SKM-1 treated with dmso at 0.1 percent for 144 hours (cell line): ENCODE data around the gene IGF2BP1.
"Not testable (repeated sequence)": the region's sequence is repeated elsewhere in the genome, so short reads cannot be mapped to it uniquely, and the experiment has no call there.

Experiments used
- DNase-seq: peaks from one replicate; lab custom pipeline; 2025; ENCODE audit not compliant: unreplicated experiment; lab: John Stamatoyannopoulos, UW

The IGF2BP1 gene

GRCh38 chr17:49049265-49049664 lies 52.1 kb downstream of the IGF2BP1 start:
- no peak for DNase-seq

GRCh38 chr17:49050611-49051010 lies 53.4 kb downstream of the IGF2BP1 start:
- no peak for DNase-seq

- DNase-seq: no peak
Measured at GRCh38 chr17:49051269-49051668, 54.1 kb downstream of the IGF2BP1 start.

- DNase-seq: no peak
Measured at GRCh38 chr17:49053171-49053829, 56.1 kb downstream of the IGF2BP1 start.

GRCh38 chr17:49054342-49055092 lies 57.3 kb downstream of the IGF2BP1 start:
- DNase-seq: no peak

GRCh38 chr17:49055181-49055927 lies 58.2 kb downstream of the IGF2BP1 start:
- no peak for DNase-seq

- DNase-seq: no peak
Measured at GRCh38 chr17:49061524-49061943, 64.3 kb downstream of the IGF2BP1 start.

GRCh38 chr17:49063652-49064051 lies 66.5 kb downstream of the IGF2BP1 start:
- DNase-seq: no peak

GRCh38 chr17:49067163-49067562 lies 70.0 kb downstream of the IGF2BP1 start:
- DNase-seq: no peak

- no peak for DNase-seq
Measured at GRCh38 chr17:49069585-49070273, 72.5 kb downstream of the IGF2BP1 start.

GRCh38 chr17:49071106-49071505 lies 73.9 kb downstream of the IGF2BP1 start:
- DNase-seq: peak; percentile 41

GRCh38 chr17:49074851-49075540 lies 77.8 kb downstream of the IGF2BP1 start:
- DNase-seq: no peak

- no peak for DNase-seq
Measured at GRCh38 chr17:49076573-49077384, 79.6 kb downstream of the IGF2BP1 start.

GRCh38 chr17:49078248-49078647 lies 81.1 kb downstream of the IGF2BP1 start:
- DNase-seq: no peak

- DNase-seq: no peak
Measured at GRCh38 chr17:49079840-49080663, 82.9 kb downstream of the IGF2BP1 start.

- DNase-seq: no peak
Measured at GRCh38 chr17:49082231-49082630, 85.0 kb downstream of the IGF2BP1 start.

- DNase-seq: not testable (repeated sequence)
Measured at GRCh38 chr17:49085046-49085445, 87.9 kb downstream of the IGF2BP1 start.

- no peak for DNase-seq
Measured at GRCh38 chr17:49085565-49086315, 88.6 kb downstream of the IGF2BP1 start.
